GM18519 (cell line): Measurements from ENCODE around the gene ETFDH.
"Not testable (repeated sequence)": the region's sequence is repeated elsewhere in the genome, so short reads cannot be mapped to it uniquely, and the experiment has no call there.

Source experiments
- ATAC-seq: cut with Tn5 transposase; IDR thresholded peaks from one replicate; pipeline ENCODE4 v1.9.1; 2021; ENCODE audit warnings: mild to moderate bottlenecking, moderate library complexity; ENCODE audit not compliant: unreplicated experiment, low FRiP score

Gene ETFDH

GRCh38 chr4:158676076-158676475 lies 4.0 kb downstream of the ETFDH start:
- ATAC-seq: no peak

- no peak for ATAC-seq
Observed at GRCh38 chr4:158678767-158679166, 6.7 kb downstream of the ETFDH start.

DNA sequence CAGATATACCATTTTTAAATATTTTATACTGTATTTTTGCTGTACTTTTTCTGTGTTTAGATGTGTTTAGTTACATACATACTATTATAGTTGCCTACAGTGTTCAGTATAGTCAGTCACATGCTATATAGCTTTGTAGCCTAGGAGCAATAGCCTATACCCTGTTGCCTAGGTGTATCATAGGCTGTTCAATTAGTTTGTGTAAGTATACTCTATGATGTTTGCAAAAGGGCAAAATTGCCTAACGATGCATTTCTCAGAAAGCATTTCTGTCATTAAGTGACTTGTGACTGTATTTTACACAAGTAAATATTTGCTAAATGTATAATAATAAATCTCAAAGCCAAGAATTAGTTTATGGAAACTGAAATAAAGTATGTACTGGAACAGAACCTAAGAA lies 9.5 kb downstream of the ETFDH start:
- no peak for ATAC-seq

DNA sequence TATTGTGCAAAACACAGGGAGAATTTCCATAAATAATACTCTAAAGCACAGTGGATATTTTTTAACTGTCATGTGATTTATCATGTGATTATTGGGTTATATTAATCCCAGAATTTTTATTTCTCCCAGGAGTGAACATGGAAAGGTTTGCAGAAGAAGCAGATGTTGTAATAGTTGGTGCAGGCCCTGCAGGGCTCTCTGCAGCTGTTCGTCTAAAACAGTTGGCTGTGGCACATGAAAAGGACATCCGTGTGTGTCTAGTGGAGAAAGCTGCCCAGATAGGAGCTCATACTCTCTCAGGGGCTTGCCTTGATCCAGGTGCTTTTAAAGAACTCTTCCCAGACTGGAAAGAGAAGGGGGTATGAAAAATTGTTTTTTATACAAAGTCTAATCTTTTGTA lies 10.0 kb downstream of the ETFDH start:
- ATAC-seq: no peak

GRCh38 chr4:158688813-158689212 lies 16.7 kb downstream of the ETFDH start:
- ATAC-seq: no peak

- no peak for ATAC-seq
Observed at GRCh38 chr4:158704274-158704673, 32.2 kb downstream of the ETFDH start.

- no peak for ATAC-seq
Observed at GRCh38 chr4:158710814-158711213, 38.7 kb downstream of the ETFDH start.

GRCh38 chr4:158712622-158713021 lies 40.5 kb downstream of the ETFDH start:
- not testable (repeated sequence) for ATAC-seq

- no peak for ATAC-seq
Observed at GRCh38 chr4:158714937-158715336, 42.8 kb downstream of the ETFDH start.

- ATAC-seq: no peak
Observed at GRCh38 chr4:158715802-158716201, 43.7 kb downstream of the ETFDH start.

GRCh38 chr4:158721680-158722079 lies 49.6 kb downstream of the ETFDH start:
- no peak for ATAC-seq

- ATAC-seq: peak; percentile 14
Observed at GRCh38 chr4:158722291-158722916, 50.3 kb downstream of the ETFDH start.

- ATAC-seq: peak; percentile 88
Observed at GRCh38 chr4:158722917-158723793, 51.1 kb downstream of the ETFDH start, which contains the start of gene PPID. TSS of gene PPID (minus strand) at chr4:158723396. CDS start at chr4:158723288, 108 bp downstream.

GRCh38 chr4:158724637-158725036 lies 52.5 kb downstream of the ETFDH start:
- no peak for ATAC-seq

DNA sequence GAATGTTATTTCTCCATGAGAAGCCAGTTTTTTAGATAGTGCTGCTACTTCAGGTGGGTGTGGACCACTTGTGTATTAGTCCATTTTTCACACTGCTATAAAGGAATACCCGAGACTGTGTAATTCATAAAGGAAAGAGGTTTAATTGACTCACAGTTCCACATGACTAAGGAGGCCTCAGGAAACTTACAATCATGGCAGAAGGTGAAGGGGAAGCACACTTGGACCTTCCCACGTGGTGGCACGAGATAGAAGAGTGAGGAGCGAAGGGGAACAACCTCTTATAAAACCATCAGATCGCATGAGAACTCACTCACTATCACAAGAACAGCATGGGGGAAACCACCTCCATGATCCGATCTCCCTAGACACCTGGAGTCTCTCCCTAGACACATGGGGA lies 54.5 kb downstream of the ETFDH start:
- ATAC-seq: no peak

GRCh38 chr4:158728236-158728635 lies 56.1 kb downstream of the ETFDH start:
- no peak for ATAC-seq

DNA sequence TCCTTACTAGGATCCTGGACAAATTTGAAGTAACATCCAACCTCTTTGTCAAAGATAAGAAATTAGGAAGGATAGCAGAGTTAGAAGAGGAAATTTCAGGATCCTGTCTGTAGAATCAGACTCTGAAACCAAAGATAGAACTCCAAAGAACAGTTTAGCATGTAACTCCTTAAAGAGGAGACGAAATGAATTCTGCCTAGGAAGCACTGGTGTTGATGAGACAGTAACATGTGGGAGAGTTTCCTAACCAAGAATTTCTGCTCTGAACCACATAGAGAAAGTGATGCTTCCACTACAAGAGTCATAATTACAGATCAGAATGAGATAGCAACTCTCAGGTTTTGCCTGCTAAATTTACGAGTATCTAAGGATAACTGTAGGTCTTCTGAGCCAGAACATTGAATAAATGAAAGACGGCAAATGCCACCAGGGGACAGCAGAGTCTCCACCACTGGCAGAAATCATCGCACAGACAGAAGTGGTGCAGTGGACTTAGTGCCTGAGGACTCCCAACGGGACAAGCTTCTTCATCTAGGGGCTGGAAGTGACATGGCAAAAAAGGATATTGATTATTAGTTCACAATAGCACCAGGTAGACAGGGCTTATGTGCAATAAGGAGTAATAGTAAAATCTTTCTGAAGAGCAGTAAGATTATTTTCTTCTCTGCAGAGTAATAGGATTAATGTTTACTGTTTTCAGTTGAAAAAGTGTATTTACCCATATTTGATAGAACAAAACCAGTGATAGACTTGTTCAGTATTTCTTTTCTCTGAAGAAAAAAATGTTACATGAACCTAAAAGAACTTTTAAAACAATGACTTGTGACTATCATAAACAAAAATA lies 57.8 kb downstream of the ETFDH start:
- ATAC-seq: peak; percentile 78

DNA sequence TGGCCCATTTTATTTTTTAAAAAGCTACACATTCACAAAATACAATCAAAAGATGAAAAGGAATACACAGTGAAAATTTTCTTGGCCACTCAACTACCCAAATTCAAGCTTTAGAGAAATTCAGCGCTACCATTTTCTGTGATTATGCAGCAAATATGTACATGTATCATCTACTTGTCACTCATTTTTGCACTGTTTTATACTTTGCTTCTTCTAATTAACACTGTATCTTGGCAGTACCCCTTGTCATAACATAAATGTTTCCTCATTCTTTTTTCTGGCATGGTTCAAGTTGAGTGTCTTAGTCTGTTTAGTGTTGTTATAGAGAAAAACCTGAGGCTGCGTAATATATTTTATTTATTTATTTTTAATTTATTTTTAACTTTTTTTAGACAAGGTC lies 66.8 kb downstream of the ETFDH start:
- no peak for ATAC-seq

GRCh38 chr4:158739600-158739999 lies 67.5 kb downstream of the ETFDH start:
- ATAC-seq: no peak

- ATAC-seq: no peak
Observed at GRCh38 chr4:158741326-158742021, 69.4 kb downstream of the ETFDH start.
